DOHH2 (cell line): Measurements from ENCODE around the gene ZNF207.
"Not testable (repeated sequence)": the region's sequence is repeated elsewhere in the genome, so short reads cannot be mapped to it uniquely, and the experiment has no call there.

Experiments used
- H3F3A ChIP-seq: fragments of 200-600 bp; sonication (generic), shearing (Covaris generic); 2 replicates; pipeline ENCODE4 v1.6.0; 2016; ENCODE audit warnings: antibody characterized with exemption, mild to moderate bottlenecking; ENCODE audit not compliant: control insufficient read depth, insufficient read depth
- H3K27ac ChIP-seq: fragments of 200-600 bp; sonication (generic); 2 replicates; pipeline ENCODE4 v1.5.1; 2014; ENCODE audit warnings: low read depth, mild to moderate bottlenecking, low read length, moderate library complexity
- H3K27me3 ChIP-seq: fragments of 200-600 bp; sonication (generic); 2 replicates; pipeline ENCODE4 v1.6.1; 2014; ENCODE audit warnings: mild to moderate bottlenecking, low read length, mixed read lengths; ENCODE audit not compliant: control insufficient read depth
- H3K36me3 ChIP-seq: fragments of 200-600 bp; sonication (generic); 2 replicates; pipeline ENCODE4 v1.6.1; 2014; ENCODE audit warnings: mild to moderate bottlenecking, low read length, moderate library complexity, mixed read lengths; ENCODE audit not compliant: control insufficient read depth
- H3K4me1 ChIP-seq: fragments of 200-600 bp; sonication (generic); 2 replicates; pipeline ENCODE4 v1.6.1; 2014; ENCODE audit warnings: mild to moderate bottlenecking, low read length, mixed read lengths; ENCODE audit not compliant: control insufficient read depth
- H3K4me2 ChIP-seq: fragments of 200-600 bp; sonication (generic); 2 replicates; pipeline ENCODE4 v1.6.0; 2014; ENCODE audit warnings: mild to moderate bottlenecking, low read length, moderate library complexity
- H3K4me3 ChIP-seq: fragments of 200-600 bp; sonication (generic); 2 replicates; pipeline ENCODE4 v1.5.1; 2014; ENCODE audit warnings: mild to moderate bottlenecking, low read length, mixed read lengths
- H3K79me2 ChIP-seq: fragments of 200-600 bp; sonication (generic); 2 replicates; pipeline ENCODE4 v1.6.1; 2014; ENCODE audit warnings: mild to moderate bottlenecking, low read length, mixed read lengths; ENCODE audit not compliant: control insufficient read depth
- H3K9me2 ChIP-seq: fragments of 200-600 bp; sonication (generic); replicated peaks from 2 replicates; pipeline ENCODE4 v1.6.1; 2014; ENCODE audit warnings: mild to moderate bottlenecking, low read length, mixed read lengths; ENCODE audit not compliant: control insufficient read depth
- H3K9me3 ChIP-seq: fragments of 200-600 bp; sonication (generic); 2 replicates; pipeline ENCODE4 v1.6.1; 2014; ENCODE audit warnings: antibody characterized with exemption, low read length, mixed read lengths; ENCODE audit not compliant: control insufficient read depth, insufficient read depth
- H4K20me1 ChIP-seq: fragments of 200-600 bp; sonication (generic); 2 replicates; pipeline ENCODE4 v1.6.0; 2014; ENCODE audit warnings: low read depth, mild to moderate bottlenecking, antibody characterized with exemption, low read length, moderate library complexity; ENCODE audit not compliant: control insufficient read depth, insufficient read depth
- CTCF ChIP-seq: fragments of 200-600 bp; sonication (generic); IDR thresholded peaks from one replicate; pipeline ENCODE4 v1.5.1; 2014; ENCODE audit warnings: antibody characterized with exemption, mild to moderate bottlenecking, low read depth, low read length; ENCODE audit not compliant: poor library complexity, severe bottlenecking
- EZH2phosphoT487 ChIP-seq: fragments of 200-600 bp; sonication (generic); IDR thresholded peaks from 2 replicates; pipeline ENCODE4 v1.6.1; 2017; ENCODE audit warnings: borderline replicate concordance, mild to moderate bottlenecking, antibody characterized with exemption, low read length, moderate library complexity, mixed read lengths

The ZNF207 gene

GRCh38 chr17:32317353-32317752 is 32.6 kb upstream of the ZNF207 start:
- H3F3A ChIP-seq: no peaks in the 10 kb centered on the region; the same call in 1 of the 2 replicates
- no peaks in the 10 kb centered on the region; the same call in 1 of the 2 replicates for H3K36me3 ChIP-seq
- no peaks in the 10 kb centered on the region for H4K20me1 ChIP-seq
- no peaks in the 10 kb centered on the region for H3K9me3 ChIP-seq
- no peak for TF ChIP-seq EZH2phosphoT487
- TF ChIP-seq CTCF: no peak
- H3K9me2 ChIP-seq: no peaks in the 10 kb centered on the region
- peaks cover 23% of the 10 kb centered on the region for H3K79me2 ChIP-seq
- H3K27ac ChIP-seq: no peak overlapping the region
- peak overlapping the region; percentile 72 for H3K4me2 ChIP-seq
- no peaks in the 10 kb centered on the region for H3K27me3 ChIP-seq
- peak overlapping the region; percentile 69 for H3K4me3 ChIP-seq
- peaks cover 44% of the 10 kb centered on the region for H3K4me1 ChIP-seq

- peak overlapping the region; percentile 69 for H3K4me3 ChIP-seq
- peak overlapping the region; percentile 58; the same call in 1 of the 2 replicates for H3K27ac ChIP-seq
- H3K4me2 ChIP-seq: peak overlapping the region; percentile 72
- TF ChIP-seq EZH2phosphoT487: no peak
- TF ChIP-seq CTCF: no peak
- H3K9me2 ChIP-seq: no peaks in the 10 kb centered on the region
- H4K20me1 ChIP-seq: no peaks in the 10 kb centered on the region
- peaks cover 21% of the 10 kb centered on the region for H3K79me2 ChIP-seq
- H3K36me3 ChIP-seq: no peaks in the 10 kb centered on the region; the same call in 1 of the 2 replicates
- no peaks in the 10 kb centered on the region; the same call in 1 of the 2 replicates for H3F3A ChIP-seq
- no peaks in the 10 kb centered on the region for H3K9me3 ChIP-seq
- no peaks in the 10 kb centered on the region for H3K27me3 ChIP-seq
- peaks cover 37% of the 10 kb centered on the region for H3K4me1 ChIP-seq
These were observed 31.9 kb upstream of the ZNF207 start for GRCh38 chr17:32318071-32318470.

- Histone ChIP-seq H3K79me2 (peaks cover 20% of the 10 kb centered on the region), H3K36me3 (no peaks in the 10 kb centered on the region; the same call in 1 of the 2 replicates), H3K4me1 (peaks cover 34% of the 10 kb centered on the region), H3K27ac (peak overlapping the region; percentile 58), H3F3A (peaks cover 2% of the 10 kb centered on the region; the same call in 1 of the 2 replicates), H3K27me3 (no peaks in the 10 kb centered on the region), H3K4me2 (peak overlapping the region; percentile 72), H3K9me3 (no peaks in the 10 kb centered on the region), H3K4me3 (peak overlapping the region; percentile 69), H3K9me2 (no peaks in the 10 kb centered on the region), H4K20me1 (no peaks in the 10 kb centered on the region)
- peak; percentile 98 for TF ChIP-seq CTCF
- TF ChIP-seq EZH2phosphoT487: no peak
These were observed 30.4 kb upstream of the ZNF207 start for GRCh38 chr17:32319548-32319905.

GRCh38 chr17:32320080-32320479 is 29.9 kb upstream of the ZNF207 start:
- H3K27ac ChIP-seq, H3K4me3 ChIP-seq, H3K9me2 ChIP-seq, H4K20me1 ChIP-seq, H3F3A ChIP-seq, H3K9me3 ChIP-seq, H3K27me3 ChIP-seq, H3K4me2 ChIP-seq, H3K36me3 ChIP-seq: not testable (repeated sequence)
- Histone ChIP-seq H3K4me1 (peaks cover 34% of the 10 kb centered on the region), H3K79me2 (peaks cover 20% of the 10 kb centered on the region)
